ENCODE results near the gene GPALPP1.
"Not testable (repeated sequence)": the region's sequence is repeated elsewhere in the genome, so short reads cannot be mapped to it uniquely, and the experiment has no call there.

Gene GPALPP1

GRCh38 chr13:45063889-45064288 lies 74.6 kb downstream of the GPALPP1 start:
- DNase-seq (ENCODE audit: low read depth) = not testable (repeated sequence)

- DNase-seq (ENCODE audit: low read depth) = no peak
These were observed 75.6 kb downstream of the GPALPP1 start for GRCh38 chr13:45064889-45065288.

- DNase-seq (ENCODE audit: low read depth) = no peak
These were observed 79.0 kb downstream of the GPALPP1 start for GRCh38 chr13:45068036-45069001.

GRCh38 chr13:45073809-45074208 lies 84.5 kb downstream of the GPALPP1 start:
- DNase-seq (ENCODE audit: low read depth) = no peak

- no peak for DNase-seq (ENCODE audit: low read depth)
These were observed 85.4 kb downstream of the GPALPP1 start for GRCh38 chr13:45074721-45075120.

GRCh38 chr13:45078003-45078402 lies 88.7 kb downstream of the GPALPP1 start:
- no peak for DNase-seq (ENCODE audit: low read depth)
